Measurements from ENCODE around the gene DNAH12. TPM values are rescaled to one million over a fixed set of nuclear protein-coding genes. Genes with fewer than 3 reads are reported as not detected.
"Not testable (repeated sequence)": the region's sequence is repeated elsewhere in the genome, so short reads cannot be mapped to it uniquely, and the experiment has no call there.

Gene DNAH12
- total RNA-seq, 1 donor from 2014 or later = not detected

GRCh38 chr3:57555306-57555705, 11.2 kb upstream of the DNAH12 start:
- intact Hi-C loops (cut with DNase I) = no loop called here
- DNase-seq (ENCODE audit: missing footprints) = no peak
- ATAC-seq = no peak

GRCh38 chr3:57546616-57547015, 2.5 kb upstream of the DNAH12 start:
- intact Hi-C loops (cut with DNase I) = no loop called here

GRCh38 chr3:57545636-57546268, 1.6 kb upstream of the DNAH12 start:
- intact Hi-C loops (cut with DNase I) = no loop called here
- no peak for DNase-seq (ENCODE audit: missing footprints)
- ATAC-seq = peak; percentile 56

More at GRCh38 chr3:57546616-57547015, 2.5 kb upstream of the DNAH12 start:
- ATAC-seq = no peak
- no peak for DNase-seq (ENCODE audit: missing footprints)

GRCh38 chr3:57538465-57538864, 5.7 kb downstream of the DNAH12 start:
- no peak for DNase-seq (ENCODE audit: missing footprints)
- ATAC-seq = no peak
- intact Hi-C loops (cut with DNase I) = no loop called here

GRCh38 chr3:57530071-57530608, 14.0 kb downstream of the DNAH12 start:
- intact Hi-C loops (cut with DNase I) = no loop called here
- DNase-seq (ENCODE audit: missing footprints) (no peak), ATAC-seq (no peak)

GRCh38 chr3:57518276-57518915, 25.7 kb downstream of the DNAH12 start:
- intact Hi-C loops (cut with DNase I) = no loop called here
- no peak for ATAC-seq

GRCh38 chr3:57512166-57512565, 32.0 kb downstream of the DNAH12 start:
- intact Hi-C loops (cut with DNase I) = no loop called here
- DNase-seq (ENCODE audit: missing footprints) = no peak
- ATAC-seq = no peak

More at GRCh38 chr3:57518276-57518915, 25.7 kb downstream of the DNAH12 start:
- DNase-seq (ENCODE audit: missing footprints) = no peak

- intact Hi-C loops (cut with DNase I) = no loop called here
- DNase-seq (ENCODE audit: missing footprints) (no peak), ATAC-seq (no peak)
Observed at GRCh38 chr3:57505901-57506300, 38.2 kb downstream of the DNAH12 start.

- DNase-seq (ENCODE audit: missing footprints) = no peak
- ATAC-seq = no peak
- intact Hi-C loops (cut with DNase I) = no loop called here
Observed at GRCh38 chr3:57500506-57500905, 43.6 kb downstream of the DNAH12 start.

- no peak for ATAC-seq
- no peak for DNase-seq (ENCODE audit: missing footprints)
- intact Hi-C loops (cut with DNase I) = no loop called here
Observed at GRCh38 chr3:57497904-57498303, 46.2 kb downstream of the DNAH12 start.

GRCh38 chr3:57484563-57484962, 59.6 kb downstream of the DNAH12 start:
- ATAC-seq (no peak), DNase-seq (ENCODE audit: missing footprints) (no peak)
- intact Hi-C loops (cut with DNase I) = no loop called here

- DNase-seq (ENCODE audit: missing footprints); intact Hi-C loops (cut with DNase I); ATAC-seq: not testable (repeated sequence)
Observed at GRCh38 chr3:57477193-57477592, 67.0 kb downstream of the DNAH12 start.

- DNase-seq (ENCODE audit: missing footprints) (no peak), ATAC-seq (no peak)
- intact Hi-C loops (cut with DNase I) = no loop called here
Observed at GRCh38 chr3:57464801-57465200, 79.3 kb downstream of the DNAH12 start.

GRCh38 chr3:57464011-57464410, 80.1 kb downstream of the DNAH12 start:
- intact Hi-C loops (cut with DNase I) = no loop called here
- no peak for DNase-seq (ENCODE audit: missing footprints)

GRCh38 chr3:57451150-57451846, 92.8 kb downstream of the DNAH12 start:
- DNase-seq (ENCODE audit: missing footprints) = no peak
- intact Hi-C loops (cut with DNase I) = no loop called here
- no peak for ATAC-seq

More at GRCh38 chr3:57464011-57464410, 80.1 kb downstream of the DNAH12 start:
- no peak for ATAC-seq

- DNase-seq (ENCODE audit: missing footprints); intact Hi-C loops (cut with DNase I); ATAC-seq: not testable (repeated sequence)
Observed at GRCh38 chr3:57449276-57449847, 94.8 kb downstream of the DNAH12 start.

- ATAC-seq; DNase-seq (ENCODE audit: missing footprints); intact Hi-C loops (cut with DNase I): not testable (repeated sequence)
Observed at GRCh38 chr3:57448489-57448888, 95.7 kb downstream of the DNAH12 start.

- intact Hi-C loops (cut with DNase I) = no loop called here
- no peak for DNase-seq (ENCODE audit: missing footprints)
- no peak for ATAC-seq
Observed at GRCh38 chr3:57446318-57446841, 97.8 kb downstream of the DNAH12 start.

- intact Hi-C loops (cut with DNase I) = no loop called here
- no peak for DNase-seq (ENCODE audit: missing footprints)
- no peak for ATAC-seq
Observed at GRCh38 chr3:57444469-57444868, 99.7 kb downstream of the DNAH12 start.
